Lower leg skin (tissue), 4 donors: ENCODE data around the gene PKMYT1. TPM values are rescaled to one million over a fixed set of nuclear protein-coding genes. Genes with fewer than 3 reads are reported as not detected.

Source experiments
- DNase-seq, 2 donors: peaks; one replicate each; pipeline ENCODE4 v3.0.0-alpha.2; 2019; ENCODE audit warnings: low spot score in 2 of 2
- H3K4me3 ChIP-seq: fragments of 200-600 bp; sonication (generic); 2 replicates; pipeline ENCODE4 v1.5.1; 2017; ENCODE audit warnings: mild to moderate bottlenecking, low read depth; ENCODE audit not compliant: poor library complexity, severe bottlenecking
- CTCF ChIP-seq, 3 donors: fragments of 450-650 bp; IDR thresholded peaks; one replicate each; pipeline ENCODE4 v1.5.1; 2016; ENCODE audit warnings: antibody characterized with exemption in 3 of 3, mild to moderate bottlenecking in 3 of 3, moderate library complexity in 2 of 3
- POLR2A ChIP-seq, 2 donors: fragments of 450-650 bp; IDR thresholded peaks; one replicate each; pipeline ENCODE4 v1.6.1; 2016 to 2017; ENCODE audit warnings: antibody characterized with exemption in 2 of 2, mild to moderate bottlenecking in 1 of 2, moderate library complexity in 1 of 2
- WGBS, 2 donors: methylation state at CpG; one replicate each; pipeline ENCODE4 v1.1.5; 2018; 5-methylcytosine and 5-hydroxymethylcytosine counted together
- intact Hi-C: fragments of 100-400 bp; cut with DNase I; formaldehyde crosslinking; loops from one replicate; pipeline ENCODE4 v1.15.0; 2023; ENCODE audit warnings: low total_unique reads
- total RNA-seq, 4 donors: library from RNA; depleted of rRNA; stranded (reverse); fragments of >200 nt; gene quantifications; one replicate each; pipeline ENCODE4 v1.1.0, GENCODE V29; 2016

Gene PKMYT1
- total RNA-seq, 4 donors from 2014 or later: 3.0 to 7.4 (median 3.9) TPM

- intact Hi-C loops: no loop called here
- peak in 1 of 2 donors; percentile 87 for DNase-seq
Observed at GRCh38 chr16:2963723-2964474, 16.3 kb downstream of the PKMYT1 start, which contains the start of gene KREMEN2. Gene KREMEN2, plus strand, starts transcription at chr16:2964275. Its CDS starts 246 bp downstream, at chr16:2964521.

GRCh38 chr16:2963074-2963722, 17.0 kb downstream of the PKMYT1 start:
- peak in 1 of 2 donors; percentile 84 for DNase-seq
- TF ChIP-seq POLR2A (IDR thresholded peaks at IDR 0.05) (no peak), CTCF (IDR thresholded peaks at IDR 0.05) (no peak)
- 1 to 2% methylated on average over 15 to 22 of the region's 40 CpGs for WGBS, 2 donors
- H3K4me3 ChIP-seq: no peak overlapping the region
- intact Hi-C loops: no loop called here

More at GRCh38 chr16:2963723-2964474, 16.3 kb downstream of the PKMYT1 start, which contains the start of gene KREMEN2:
- H3K4me3 ChIP-seq: no peak within 1 kb of the TSS
- WGBS, 2 donors: 0% methylated on average over 38 to 47 of the region's 60 CpGs
- TF ChIP-seq CTCF (IDR thresholded peaks at IDR 0.05) (no peak), POLR2A (IDR thresholded peaks at IDR 0.05) (no peak)

GRCh38 chr16:2962334-2963073, 17.7 kb downstream of the PKMYT1 start:
- 11 to 26% methylated on average over 13 to 20 of the region's 28 CpGs for WGBS, 2 donors
- peak in 1 of 2 donors; percentile 81 for DNase-seq
- H3K4me3 ChIP-seq: no peak overlapping the region
- intact Hi-C loops: no loop called here
- TF ChIP-seq CTCF (IDR thresholded peaks at IDR 0.05) (no peak), POLR2A (IDR thresholded peaks at IDR 0.05) (no peak)

DNA sequence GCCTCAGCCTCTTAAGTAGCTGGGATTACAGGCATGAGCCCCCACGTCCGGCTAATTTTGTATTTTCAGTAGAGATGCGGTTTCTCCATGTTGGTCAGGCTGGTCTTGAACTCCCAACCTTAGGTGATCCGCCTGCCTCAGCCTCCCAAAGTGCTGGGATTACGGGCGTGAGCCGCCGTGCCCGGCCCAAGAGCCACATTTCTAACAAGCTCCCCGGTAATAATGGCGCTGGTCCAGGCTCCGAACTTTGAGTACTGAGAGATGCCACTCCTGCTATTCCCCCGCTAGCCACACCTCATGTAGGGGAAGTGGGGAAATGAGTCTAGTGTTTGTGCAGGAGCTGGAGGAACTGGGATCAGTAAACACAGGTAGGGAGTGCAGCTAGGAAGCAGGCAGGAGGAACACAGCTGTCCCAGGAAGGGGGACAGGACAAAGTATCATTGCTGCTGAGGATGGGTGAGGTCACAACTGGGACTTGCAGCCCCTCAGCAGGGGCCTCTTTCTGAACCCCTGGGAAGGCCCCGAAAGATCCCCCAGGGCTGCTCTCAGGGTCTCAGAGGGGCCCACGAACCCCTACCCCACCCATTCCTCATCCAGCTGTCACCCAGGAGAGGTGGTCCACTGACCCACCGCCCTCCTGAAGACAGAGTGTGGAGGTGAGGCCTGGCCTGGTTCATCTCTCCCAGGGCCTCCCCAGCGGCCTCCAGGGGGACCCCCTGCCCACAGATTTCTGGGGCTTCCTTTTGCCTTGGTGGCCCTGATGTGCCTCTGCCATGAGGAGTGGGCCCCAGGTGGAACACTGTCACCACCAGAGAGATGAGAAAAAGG, 19.8 kb downstream of the PKMYT1 start:
- DNase-seq: peak in 1 of 2 donors; percentile 86
- WGBS, 2 donors: 67 to 68% methylated on average over 16 to 17 of the region's 17 CpGs
- intact Hi-C loops: no loop called here
- TF ChIP-seq CTCF (IDR thresholded peaks at IDR 0.05) (no peak), POLR2A (IDR thresholded peaks at IDR 0.05) (no peak)
- H3K4me3 ChIP-seq: no peak overlapping the region

GRCh38 chr16:2959206-2959605, 21.0 kb downstream of the PKMYT1 start:
- no peak for DNase-seq
- intact Hi-C loops: no loop called here
- no peak overlapping the region for H3K4me3 ChIP-seq
- 46 to 65% methylated on average over 10 of the region's 10 CpGs for WGBS, 2 donors
- TF ChIP-seq CTCF (IDR thresholded peaks at IDR 0.05): no peak
- TF ChIP-seq POLR2A (IDR thresholded peaks at IDR 0.05): no peak
